K562 (cell line): Measurements from ENCODE around the gene UBE2G2. TPM values are rescaled to one million over a fixed set of nuclear protein-coding genes. Genes with fewer than 3 reads are reported as not detected.

Source experiments
- ATAC-seq: fragments of 200-7000 bp; cut with Tn5 transposase; 3 replicates; pipeline ENCODE4 v1.9.1; 2020; ENCODE audit warnings: moderate library complexity
- BruUV-seq: library from RNA; stranded (reverse); fragments of 400-500 nt; replicated peaks from 2 replicates; lab custom pipeline; 2021; lab: Mats Ljungman, UMichigan
- CTCF ChIA-PET: fragments of 300-600 bp; formaldehyde crosslinking; extraction: SDS; loops from one replicate; lab custom pipeline; 2021; ENCODE audit warnings: low intra/inter-chr PET ratio; lab: Yijun Ruan, JAX
- POLR2A ChIA-PET: fragments of 300-600, 350-650 bp; sonication (Branson Sonifier 250); formaldehyde crosslinking; extraction: SDS; loops from one replicate; lab custom pipeline; 2021; ENCODE audit warnings: antibody characterized with exemption, inconsistent platforms; lab: Yijun Ruan, JAX
- DNase-seq, 4 experiments: peaks; one replicate each; pipeline versions ENCODE4 v3.0.0 to v3.0.0-alpha.2; 2011 to 2018; ENCODE audit warnings: low spot score in 3 of 4, mixed read lengths in 3 of 4; ENCODE audit errors: extremely low read depth in 1 of 4
- FAIRE-seq: peaks from 2 replicates; lab custom pipeline; 2011; peaks lifted over from hg19 to GRCh38; lab: Jason Lieb, UNC
- H2AFZ ChIP-seq: 2 replicates; pipeline ENCODE4 v1.6.0; 2011; ENCODE audit warnings: low read depth, low read length, control low read depth, inconsistent platforms
- H3K27ac ChIP-seq: fragments of 200-600 bp; 3 replicates; pipeline ENCODE4 v1.8.0; 2011; ENCODE audit warnings: low read depth, mild to moderate bottlenecking, control low read depth, inconsistent platforms, low read length, moderate library complexity, mixed read lengths; ENCODE audit errors: extremely low read depth
- H3K27me3 ChIP-seq, 2 experiments: fragments of 300-600 bp in 1 of 2; 2 replicates in 1 of 2; 3 replicates in 1 of 2; pipeline versions ENCODE4 v1.6.0 to v1.8.0; 2011; ENCODE audit warnings: inconsistent platforms in 2 of 2, low read length in 2 of 2, mild to moderate bottlenecking in 1 of 2, mixed read lengths in 1 of 2, moderate library complexity in 1 of 2; ENCODE audit not compliant: control insufficient read depth in 2 of 2, insufficient read depth in 2 of 2
- H3K36me3 ChIP-seq: fragments of 300-600 bp; 3 replicates; pipeline ENCODE4 v1.8.0; 2011; ENCODE audit warnings: mild to moderate bottlenecking, low read length, inconsistent platforms; ENCODE audit not compliant: control insufficient read depth, insufficient read depth
- H3K4me1 ChIP-seq, 2 experiments: fragments of 200-600 bp in 1 of 2; replicated peaks in 1 of 2; 2 replicates in 1 of 2; 3 replicates in 1 of 2; pipeline versions ENCODE4 v1.5.1 to v1.8.0; 2011; ENCODE audit warnings: inconsistent platforms in 2 of 2, low read length in 2 of 2, mild to moderate bottlenecking in 1 of 2, mixed read lengths in 1 of 2, moderate library complexity in 1 of 2; ENCODE audit not compliant: control insufficient read depth in 2 of 2, insufficient read depth in 2 of 2
- H3K4me2 ChIP-seq: 2 replicates; pipeline ENCODE4 v1.6.1; 2011; ENCODE audit warnings: low read length, control low read depth, inconsistent platforms, mixed read lengths; ENCODE audit not compliant: insufficient read depth
- H3K4me3 ChIP-seq: fragments of 200-600 bp; sonication (generic), shearing (Covaris generic); 2 replicates; pipeline ENCODE4 v1.5.1; 2016; ENCODE audit warnings: control low read depth, inconsistent platforms
- H3K79me2 ChIP-seq: fragments of 200-600 bp; 3 replicates; pipeline ENCODE4 v1.8.0; 2011; ENCODE audit warnings: low read length, inconsistent platforms; ENCODE audit not compliant: control insufficient read depth, insufficient read depth
- H3K9ac ChIP-seq, 2 experiments: 2 replicates each; pipeline versions ENCODE4 v1.6.0 to v1.6.1; 2011; ENCODE audit warnings: low read depth in 2 of 2, low read length in 2 of 2, control low read depth in 1 of 2, inconsistent platforms in 1 of 2, mild to moderate bottlenecking in 1 of 2, mixed read lengths in 1 of 2; ENCODE audit not compliant: insufficient read depth in 1 of 2
- H3K9me1 ChIP-seq: one replicate; pipeline ENCODE4 v1.6.0; 2011; ENCODE audit warnings: inconsistent platforms, mild to moderate bottlenecking, low read length, moderate library complexity; ENCODE audit not compliant: control insufficient read depth, insufficient read depth
- H3K9me3 ChIP-seq: replicated peaks from 2 replicates; pipeline ENCODE4 v1.5.1; 2011; ENCODE audit warnings: low read depth, low read length, inconsistent platforms; ENCODE audit not compliant: control insufficient read depth, insufficient read depth
- H4K20me1 ChIP-seq: replicated peaks from 2 replicates; pipeline ENCODE4 v1.6.1; 2011; ENCODE audit warnings: low read length, inconsistent platforms, mixed read lengths; ENCODE audit not compliant: control insufficient read depth, insufficient read depth
- ATF6 ChIP-seq: sonication (generic); formaldehyde crosslinking; IDR thresholded peaks from 2 replicates; pipeline ENCODE4 v1.4.0; 2020; ENCODE audit warnings: mild to moderate bottlenecking, missing genetic modification reagents
- CHD2 ChIP-seq: IDR thresholded peaks from 2 replicates; pipeline ENCODE4 v1.6.1; 2011; ENCODE audit warnings: low read depth, low read length
- FOS ChIP-seq: IDR thresholded peaks from 3 replicates; pipeline ENCODE4 v1.6.1; 2011; ENCODE audit not compliant: insufficient read length; ENCODE audit errors: extremely low read depth
- HDAC1 ChIP-seq, 2 experiments: fragments of 450-650 bp; IDR thresholded peaks; 2 replicates each; pipeline ENCODE4 v1.6.1; 2016 to 2017; ENCODE audit warnings: inconsistent platforms in 1 of 2, mild to moderate bottlenecking in 1 of 2, moderate library complexity in 1 of 2
- HNRNPLL ChIP-seq: fragments of 200-400 bp; formaldehyde crosslinking; IDR thresholded peaks from 2 replicates; pipeline ENCODE4 v1.6.1; 2017; ENCODE audit warnings: low read length, low read depth, mild to moderate bottlenecking; ENCODE audit not compliant: poor library complexity, severe bottlenecking
- L3MBTL2 ChIP-seq: fragments of 450-650 bp; IDR thresholded peaks from 2 replicates; pipeline ENCODE4 v1.6.1; 2016; ENCODE audit warnings: mild to moderate bottlenecking, moderate library complexity
- STAT6 ChIP-seq: sonication (generic); formaldehyde crosslinking; IDR thresholded peaks from 2 replicates; pipeline ENCODE4 v1.8.1; 2023; ENCODE audit warnings: mild to moderate bottlenecking, missing genetic modification reagents
- TBL1XR1 ChIP-seq, 2 experiments: IDR thresholded peaks; 2 replicates each; pipeline ENCODE4 v1.6.1; 2012; ENCODE audit warnings: improper control_type of control experiment in 2 of 2, low read length in 2 of 2, mild to moderate bottlenecking in 1 of 2
- ZNF143 ChIP-seq: sonication (generic); formaldehyde crosslinking; IDR thresholded peaks from 2 replicates; pipeline ENCODE4 v1.9.0; 2022; ENCODE audit warnings: mild to moderate bottlenecking, missing genetic modification reagents
- WGBS: fragments of 100-300 bp; shearing (Covaris generic); methylation state at CpG from one replicate; pipeline ENCODE4 v1.1.6; 2016; ENCODE audit warnings: low coverage, mixed read lengths; ENCODE audit not compliant: insufficient coverage; ENCODE audit errors: missing lambda C conversion rate; 5-methylcytosine and 5-hydroxymethylcytosine counted together
- in situ Hi-C: fragments of 300-500 bp; cut with MboI; formaldehyde crosslinking; loops from 4 replicates; pipeline ENCODE4 v1.15.0; 2018; ENCODE audit warnings: inconsistent platforms, mixed read lengths
- intact Hi-C: fragments of 100-400 bp; cut with micrococcal nuclease; formaldehyde crosslinking; loops from 2 replicates; pipeline ENCODE4 v1.14.2; 2022
- polyA plus RNA-seq, 8 experiments: library from polyadenylated mRNA; depleted of rRNA in 4 of 8; stranded (reverse) in 5 of 8; unstranded in 3 of 8; fragments of >200 nt; fragmentation: Nextera tagmentation in 2 of 8; fragmentation: Illumina TruSeq in 1 of 8; extraction: Ambion mirVana in 2 of 8; extraction: Trizol in 1 of 8; gene quantifications; 2 replicates each; pipeline versions ENCODE4 v1.2.1 to v1.2.3, GENCODE V29; 2011 to 2014; ENCODE audit warnings: inconsistent platforms in 1 of 8, missing spikeins in 1 of 8
- total RNA-seq, 7 experiments: library from RNA; depleted of rRNA in 6 of 7; stranded (reverse); fragments of >200 nt in 6 of 7; fragmentation: Illumina TruSeq in 2 of 7; extraction: Trizol in 2 of 7; gene quantifications; 2 replicates each; pipeline versions ENCODE4 v1.2.1 to v1.2.3, GENCODE V29; 2011 to 2021; ENCODE audit warnings: low replicate concordance in 1 of 7

The UBE2G2 gene
- total and polyA plus RNA-seq, 9 of the 15 experiments (the other 6 are each of a cell fraction or from before 2014, with no cell fraction given), result 47.5 to 225 (median 140) TPM

GRCh38 chr21:44789880-44790279 is 11.7 kb downstream of the UBE2G2 start (continued):
- TF ChIP-seq ATF6 (CRISPR knock-in tag) (no peak), CHD2 (no peak), ZNF143 (no peak), STAT6 (CRISPR knock-in tag) (no peak)

- FAIRE-seq, result no peak
- BruUV-seq, result no TSS peak
- intact Hi-C loops (no loop called here), in situ Hi-C loops (no loop called here)
- H3K4me1 ChIP-seq, result peaks cover 0 to 4% of the 10 kb centered on the region in 2 experiments; a peak in 1 of 5 replicates
- peaks cover 88% of the 10 kb centered on the region for H3K79me2 ChIP-seq
- H3K9me3 ChIP-seq, result no peaks in the 10 kb centered on the region
- POLR2A ChIA-PET, result no interaction called here
- H4K20me1 ChIP-seq, result peaks cover 19% of the 10 kb centered on the region
- no peak overlapping the region for H3K27ac ChIP-seq
- H2AFZ ChIP-seq, result no peak overlapping the region
- ATAC-seq, result no peak
- H3K9me1 ChIP-seq, result no peaks in the 10 kb centered on the region
- no peak overlapping the region for H3K9ac ChIP-seq
- 89% methylated on average over 13 of the region's 13 CpGs for WGBS
- no peak overlapping the region for H3K4me2 ChIP-seq
- TF ChIP-seq L3MBTL2 (no peak), TBL1XR1 (IDR thresholded peaks at IDR 0.05; ENCODE audit: low read length in 2 of 2) (no peak), HDAC1 (IDR thresholded peaks at IDR 0.05) (no peak), HNRNPLL (no peak), FOS (no peak)
- H3K4me3 ChIP-seq, result no peak overlapping the region
- CTCF ChIA-PET, result no interaction called here
- peaks cover 82% of the 10 kb centered on the region for H3K36me3 ChIP-seq
- H3K27me3 ChIP-seq, result no peaks in the 10 kb centered on the region
- DNase-seq, result no peak
Measured at GRCh38 chr21:44785620-44786335, 15.8 kb downstream of the UBE2G2 start.
